OCI-LY7 (cell line): ENCODE data around the gene DSN1. TPM values are rescaled to one million over a fixed set of nuclear protein-coding genes. Genes with fewer than 3 reads are reported as not detected.

Experiments used
- Bru-seq: library from RNA; stranded (reverse); fragments of 400-500 nt; gene quantifications from one replicate; lab custom pipeline; 2021; lab: Mats Ljungman, UMichigan
- BruChase-seq, 2 experiments: library from RNA; stranded (reverse); fragments of 400-500 nt; gene quantifications; one replicate each; lab custom pipeline; 2021; lab: Mats Ljungman, UMichigan
- BruUV-seq: library from RNA; stranded (reverse); fragments of 400-500 nt; replicated peaks from 2 replicates; lab custom pipeline; 2021; lab: Mats Ljungman, UMichigan
- CTCF ChIA-PET: fragments of 300-600 bp; sonication (Branson Sonifier 250); formaldehyde crosslinking; loops from one replicate; lab custom pipeline; 2022; ENCODE audit warnings: antibody characterized with exemption; ENCODE audit not compliant: unreplicated experiment; lab: Charles Lee
- POLR2A ChIA-PET: fragments of 300-600 bp; sonication (Branson Sonifier 250); formaldehyde crosslinking; loops from one replicate; lab custom pipeline; 2022; ENCODE audit warnings: antibody characterized with exemption; lab: Charles Lee
- DNase-seq: peaks from one replicate; pipeline ENCODE4 v3.0.0-alpha.2; 2015; ENCODE audit warnings: low spot score
- H2AFZ ChIP-seq: fragments of 200-600 bp; sonication (generic), shearing (Covaris generic); 2 replicates; pipeline ENCODE4 v1.6.1; 2014; ENCODE audit warnings: mild to moderate bottlenecking, antibody characterized with exemption, low read length, moderate library complexity
- H3K27ac ChIP-seq: fragments of 200-600 bp; sonication (generic); 2 replicates; pipeline ENCODE4 v1.5.1; 2014; ENCODE audit warnings: mixed run types, low read depth, mild to moderate bottlenecking, moderate library complexity, low read length, inconsistent platforms; ENCODE audit not compliant: poor library complexity, severe bottlenecking
- H3K36me3 ChIP-seq: fragments of 200-600 bp; sonication (generic); 2 replicates; pipeline ENCODE4 v1.6.1; 2014; ENCODE audit warnings: mild to moderate bottlenecking, antibody characterized with exemption, low read length, moderate library complexity, mixed read lengths; ENCODE audit not compliant: insufficient read depth
- H3K4me1 ChIP-seq: fragments of 200-600 bp; sonication (generic); 2 replicates; pipeline ENCODE4 v1.5.1; 2014; ENCODE audit warnings: mild to moderate bottlenecking, low read length; ENCODE audit not compliant: insufficient read depth, poor library complexity, severe bottlenecking
- H3K4me2 ChIP-seq: fragments of 200-600 bp; sonication (generic); 2 replicates; pipeline ENCODE4 v1.6.1; 2014; ENCODE audit warnings: mild to moderate bottlenecking, low read length
- H3K4me3 ChIP-seq: fragments of 200-600 bp; sonication (generic); 2 replicates; pipeline ENCODE4 v1.5.1; 2014; ENCODE audit warnings: mild to moderate bottlenecking, low read depth, low read length; ENCODE audit not compliant: poor library complexity, severe bottlenecking
- H3K79me2 ChIP-seq: fragments of 200-600 bp; sonication (generic); 2 replicates; pipeline ENCODE4 v1.6.1; 2016; ENCODE audit warnings: low read depth, mild to moderate bottlenecking, low read length, moderate library complexity, mixed read lengths; ENCODE audit not compliant: insufficient read depth
- H3K9me2 ChIP-seq: fragments of 200-600 bp; sonication (generic); 2 replicates; pipeline ENCODE4 v1.6.1; 2016; ENCODE audit warnings: mild to moderate bottlenecking, low read length, mixed read lengths; ENCODE audit not compliant: insufficient read depth
- H3K9me3 ChIP-seq: fragments of 200-600 bp; sonication (generic); 2 replicates; pipeline ENCODE4 v1.6.1; 2014; ENCODE audit warnings: mild to moderate bottlenecking, mixed run types, low read length, mixed read lengths
- H4K20me1 ChIP-seq: fragments of 200-600 bp; sonication (generic); 2 replicates; pipeline ENCODE4 v1.6.1; 2014; ENCODE audit warnings: mild to moderate bottlenecking, antibody characterized with exemption, low read length, moderate library complexity, mixed read lengths; ENCODE audit not compliant: insufficient read depth
- EZH2phosphoT487 ChIP-seq: fragments of 200-600 bp; sonication (generic); IDR thresholded peaks from 2 replicates; pipeline ENCODE4 v1.6.1; 2018; ENCODE audit warnings: low read depth, borderline replicate concordance, mild to moderate bottlenecking, mixed run types, antibody characterized with exemption, low read length, moderate library complexity, mixed read lengths
- intact Hi-C: fragments of 100-400 bp; cut with micrococcal nuclease; formaldehyde crosslinking; loops from one replicate; pipeline ENCODE4 v1.10.0; 2022; ENCODE audit not compliant: unreplicated experiment
- long read RNA-seq: library from polyadenylated mRNA; stranded (forward); transcript quantifications from one replicate; pipeline ENCODE4 v2.0.0, GENCODE V29; 2022
- total RNA-seq, 2 experiments: library from RNA; depleted of rRNA in 1 of 2; stranded (reverse); fragments of >200 nt in 1 of 2; shearing (Covaris generic) in 1 of 2; gene quantifications; 2 replicates each; pipeline ENCODE4 v1.2.3, GENCODE V29; 2014 to 2022
- TF ChIP-seq, protein P1 (sequence below): fragments of 200-600 bp; sonication (generic); conservative IDR thresholded peaks from 2 replicates; pipeline ENCODE4 v1.5.1; 2014; ENCODE audit warnings: mild to moderate bottlenecking, antibody characterized with exemption, low read length, moderate library complexity, mixed read lengths

DSN1 gene
- total RNA-seq (2014; rRNA removed; shearing (Covaris generic)): 37.6 and 38.3 TPM in 2 replicates
- 33.0 and 36.8 TPM in 2 replicates for total RNA-seq (2022)
- percentile 72 among the genes with signal in this experiment for Bru-seq, nascent RNA
- BruChase-seq, experiment 1, labeled RNA remaining after a 6-hour chase: percentile 79 among the genes with signal in this experiment
- percentile 82 among the genes with signal in this experiment for BruChase-seq, experiment 2, labeled RNA remaining after a 2-hour chase
- long read RNA-seq, transcript DSN1-207 (10 exons, 2,129 nt): minor isoform, 15 of 129 reads
- long read RNA-seq, transcript DSN1-204 (11 exons, 2,441 nt): minor isoform, 18 of 129 reads
- long read RNA-seq, transcript DSN1-203 (11 exons, 2,233 nt): major isoform, 60 of 129 reads
- long read RNA-seq, partial matches to known transcripts: 20 of 129 reads
- long read RNA-seq, other reads (novel, unspliced or antisense): 14 of 129 reads

GRCh38 chr20:36773597-36774390 is at the start of gene DSN1:
DSN1 (minus strand) TSS chr20:36773763; CDS start chr20:36771458, 2,305 bp downstream.
- no TSS peak for BruUV-seq
- no peaks in the 10 kb centered on the region for H3K9me2 ChIP-seq
- POLR2A ChIA-PET: interaction anchor here (0.6 to 1.4 kb wide), 9 partner anchors 16 to 158 kb away, joined by 3 to 7 read pairs (median 4); no protein-coding TSS in a partner anchor
- H3K9me3 ChIP-seq: no peaks in the 10 kb centered on the region
- H2AFZ ChIP-seq: peak within 1 kb of the TSS; percentile 77
- CTCF ChIA-PET: interaction anchor here (0.6 to 0.9 kb wide), 4 partner anchors 28 to 130 kb away, joined by 3 to 5 read pairs (median 3); partner anchors contain the start of gene NDRG3
- no peak for TF ChIP-seq EZH2phosphoT487
- TF ChIP-seq, protein P1, sequence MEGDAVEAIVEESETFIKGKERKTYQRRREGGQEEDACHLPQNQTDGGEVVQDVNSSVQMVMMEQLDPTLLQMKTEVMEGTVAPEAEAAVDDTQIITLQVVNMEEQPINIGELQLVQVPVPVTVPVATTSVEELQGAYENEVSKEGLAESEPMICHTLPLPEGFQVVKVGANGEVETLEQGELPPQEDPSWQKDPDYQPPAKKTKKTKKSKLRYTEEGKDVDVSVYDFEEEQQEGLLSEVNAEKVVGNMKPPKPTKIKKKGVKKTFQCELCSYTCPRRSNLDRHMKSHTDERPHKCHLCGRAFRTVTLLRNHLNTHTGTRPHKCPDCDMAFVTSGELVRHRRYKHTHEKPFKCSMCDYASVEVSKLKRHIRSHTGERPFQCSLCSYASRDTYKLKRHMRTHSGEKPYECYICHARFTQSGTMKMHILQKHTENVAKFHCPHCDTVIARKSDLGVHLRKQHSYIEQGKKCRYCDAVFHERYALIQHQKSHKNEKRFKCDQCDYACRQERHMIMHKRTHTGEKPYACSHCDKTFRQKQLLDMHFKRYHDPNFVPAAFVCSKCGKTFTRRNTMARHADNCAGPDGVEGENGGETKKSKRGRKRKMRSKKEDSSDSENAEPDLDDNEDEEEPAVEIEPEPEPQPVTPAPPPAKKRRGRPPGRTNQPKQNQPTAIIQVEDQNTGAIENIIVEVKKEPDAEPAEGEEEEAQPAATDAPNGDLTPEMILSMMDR: no peak
- H3K79me2 ChIP-seq: peaks cover 15% of the 10 kb centered on the region; the same call in 1 of the 2 replicates
- H3K4me3 ChIP-seq: peak within 1 kb of the TSS; percentile 86
- peaks cover 25% of the 10 kb centered on the region; the same call in 1 of the 2 replicates for H3K36me3 ChIP-seq
- peak; percentile 97 for DNase-seq
- peaks cover 41% of the 10 kb centered on the region for H3K4me1 ChIP-seq
- H4K20me1 ChIP-seq: no peaks in the 10 kb centered on the region
- peak within 1 kb of the TSS; percentile 49 for H3K27ac ChIP-seq
- intact Hi-C loops: loop anchor here (5.0 kb wide), 1 partner anchor 89 kb away; a partner anchor contains a TSS
- peak within 1 kb of the TSS; percentile 79 for H3K4me2 ChIP-seq

DNA sequence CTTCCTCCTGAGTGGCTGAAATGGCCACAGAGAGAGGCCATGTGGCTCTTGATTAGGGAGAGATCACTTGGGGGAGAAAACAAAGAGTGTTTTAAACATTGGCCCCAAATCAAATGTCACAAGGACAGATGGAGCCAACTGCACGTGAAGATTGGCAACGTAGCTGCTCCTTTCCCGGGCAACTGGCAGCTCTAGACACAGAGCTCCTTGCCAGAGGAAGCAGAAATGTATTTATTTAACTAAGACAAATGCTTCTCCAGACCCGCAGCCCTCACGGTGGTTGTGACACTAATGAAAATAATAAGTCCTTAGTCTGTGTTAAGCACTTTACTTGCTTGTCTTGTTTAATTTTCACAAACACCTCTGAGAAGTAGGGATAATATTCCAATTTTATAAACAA is 49.6 kb upstream of the DSN1 start:
- Histone ChIP-seq H2AFZ (no peak overlapping the region), H3K79me2 (no peaks in the 10 kb centered on the region), H3K27ac (no peak overlapping the region), H3K4me3 (no peak overlapping the region), H3K9me3 (no peaks in the 10 kb centered on the region), H3K36me3 (peaks cover 8% of the 10 kb centered on the region; the same call in 1 of the 2 replicates), H4K20me1 (no peaks in the 10 kb centered on the region), H3K4me1 (peaks cover 3% of the 10 kb centered on the region), H3K4me2 (no peak overlapping the region), H3K9me2 (no peaks in the 10 kb centered on the region)
- no TSS peak for BruUV-seq
- no peak for DNase-seq
- ChIA-PET CTCF (no interaction called here), POLR2A (interaction anchor here (0.6 kb wide), 2 partner anchors 18 to 205 kb away, joined by 3 to 4 read pairs; no protein-coding TSS in a partner anchor)
- TF ChIP-seq, protein P1: no peak
- no peak for TF ChIP-seq EZH2phosphoT487
- intact Hi-C loops: no loop called here
